HepG2 (cell line): ENCODE measurements around the gene NOL4L. TPM values are rescaled to one million over a fixed set of nuclear protein-coding genes. Genes with fewer than 3 reads are reported as not detected.

ENCODE experiments used
- CHD2 ChIP-seq: IDR thresholded peaks from 2 replicates; pipeline ENCODE4 v1.6.1; 2011; ENCODE audit warnings: low read depth, low read length, improper control_type of control experiment
- CREB3 ChIP-seq: sonication (generic); formaldehyde crosslinking; IDR thresholded peaks from 2 replicates; pipeline ENCODE4 v1.5.0; 2020; ENCODE audit warnings: missing genetic modification reagents
- GPN1 ChIP-seq: sonication (generic); formaldehyde crosslinking; IDR thresholded peaks from 2 replicates; pipeline ENCODE4 v1.5.1; 2020; ENCODE audit warnings: missing genetic modification reagents, borderline replicate concordance
- IRF9 ChIP-seq: sonication (generic); formaldehyde crosslinking; IDR thresholded peaks from 2 replicates; pipeline ENCODE4 v1.8.0; 2022; ENCODE audit warnings: missing genetic modification reagents, mild to moderate bottlenecking, borderline replicate concordance
- KDM1A ChIP-seq: IDR thresholded peaks from 2 replicates; pipeline ENCODE4 v1.6.1; 2016; ENCODE audit warnings: missing compliant biosample characterization
- NFE2L2 ChIP-seq: fragments of 150-350 bp; IDR thresholded peaks from 2 replicates; pipeline ENCODE4 v1.6.1; 2014; ENCODE audit warnings: low read length
- SRSF4 ChIP-seq: fragments of 200-400 bp; formaldehyde crosslinking; IDR thresholded peaks from one replicate; pipeline ENCODE4 v1.6.1; 2018; ENCODE audit warnings: mild to moderate bottlenecking, low read depth, low read length, moderate library complexity; ENCODE audit not compliant: poor library complexity, severe bottlenecking
- THAP7 ChIP-seq: sonication (generic); formaldehyde crosslinking; IDR thresholded peaks from 2 replicates; pipeline ENCODE4 v1.8.1; 2023; ENCODE audit warnings: mild to moderate bottlenecking, missing genetic modification reagents
- U2AF2 ChIP-seq: fragments of 200-400 bp; formaldehyde crosslinking; IDR thresholded peaks from 2 replicates; pipeline ENCODE4 v1.6.1; 2017; ENCODE audit warnings: low read depth, mild to moderate bottlenecking, low read length
- ZC3H13 ChIP-seq: sonication (generic); formaldehyde crosslinking; IDR thresholded peaks from 2 replicates; pipeline ENCODE4 v1.8.1; 2023; ENCODE audit warnings: mild to moderate bottlenecking, missing genetic modification reagents, moderate library complexity
- ZNF264 ChIP-seq: sonication (generic); formaldehyde crosslinking; IDR thresholded peaks from 2 replicates; pipeline ENCODE4 v1.4.0; 2020; ENCODE audit warnings: missing genetic modification reagents
- ZNF598 ChIP-seq: sonication (generic); formaldehyde crosslinking; IDR thresholded peaks from 2 replicates; pipeline ENCODE4 v1.5.1; 2020; ENCODE audit warnings: mild to moderate bottlenecking, missing genetic modification reagents, borderline replicate concordance
- ZNF609 ChIP-seq: sonication (generic); formaldehyde crosslinking; IDR thresholded peaks from 2 replicates; pipeline ENCODE4 v1.4.0; 2020; ENCODE audit warnings: mild to moderate bottlenecking, missing genetic modification reagents, borderline replicate concordance
- ZNF878 ChIP-seq: sonication (generic); formaldehyde crosslinking; IDR thresholded peaks from 2 replicates; pipeline ENCODE4 v1.8.1; 2023; ENCODE audit warnings: mild to moderate bottlenecking, missing genetic modification reagents, moderate library complexity
- polyA plus RNA-seq, 8 experiments: library from polyadenylated mRNA; depleted of rRNA in 3 of 8; stranded (reverse) in 7 of 8; unstranded in 1 of 8; fragments of >200 nt; fragmentation: Illumina TruSeq in 4 of 8; extraction: Trizol in 4 of 8; gene quantifications; 2 replicates each; pipeline versions ENCODE4 v1.2.1 to v1.2.3, GENCODE V29; 2011 to 2016; ENCODE audit warnings: low read depth in 4 of 8, missing spikeins in 1 of 8, mixed read lengths in 1 of 8; ENCODE audit not compliant: insufficient read depth in 1 of 8
- total RNA-seq, 5 experiments: library from RNA; depleted of rRNA; stranded (reverse); fragments of >200 nt; fragmentation: Illumina TruSeq; extraction: Trizol; gene quantifications; 2 replicates each; pipeline ENCODE4 v1.2.3, GENCODE V29; 2016; ENCODE audit warnings: low read depth in 1 of 5
- TF ChIP-seq, protein P1 (sequence below): sonication (generic); formaldehyde crosslinking; IDR thresholded peaks from 2 replicates; pipeline ENCODE4 v1.4.0; 2020; ENCODE audit warnings: mild to moderate bottlenecking, missing genetic modification reagents
- TF ChIP-seq, protein P2 (sequence below): sonication (generic); formaldehyde crosslinking; IDR thresholded peaks from 2 replicates; pipeline ENCODE4 v1.4.0; 2020; ENCODE audit warnings: missing genetic modification reagents, mild to moderate bottlenecking, borderline replicate concordance
- TF ChIP-seq, protein P3 (sequence below): sonication (generic); formaldehyde crosslinking; IDR thresholded peaks from 2 replicates; pipeline ENCODE4 v1.4.0; 2020; ENCODE audit warnings: missing genetic modification reagents

NOL4L gene
- total and polyA plus RNA-seq, 2 of the 13 experiments (the other 11 are each of a cell fraction or from before 2014, with no cell fraction given): 16.6 to 35.4 TPM

DNA sequence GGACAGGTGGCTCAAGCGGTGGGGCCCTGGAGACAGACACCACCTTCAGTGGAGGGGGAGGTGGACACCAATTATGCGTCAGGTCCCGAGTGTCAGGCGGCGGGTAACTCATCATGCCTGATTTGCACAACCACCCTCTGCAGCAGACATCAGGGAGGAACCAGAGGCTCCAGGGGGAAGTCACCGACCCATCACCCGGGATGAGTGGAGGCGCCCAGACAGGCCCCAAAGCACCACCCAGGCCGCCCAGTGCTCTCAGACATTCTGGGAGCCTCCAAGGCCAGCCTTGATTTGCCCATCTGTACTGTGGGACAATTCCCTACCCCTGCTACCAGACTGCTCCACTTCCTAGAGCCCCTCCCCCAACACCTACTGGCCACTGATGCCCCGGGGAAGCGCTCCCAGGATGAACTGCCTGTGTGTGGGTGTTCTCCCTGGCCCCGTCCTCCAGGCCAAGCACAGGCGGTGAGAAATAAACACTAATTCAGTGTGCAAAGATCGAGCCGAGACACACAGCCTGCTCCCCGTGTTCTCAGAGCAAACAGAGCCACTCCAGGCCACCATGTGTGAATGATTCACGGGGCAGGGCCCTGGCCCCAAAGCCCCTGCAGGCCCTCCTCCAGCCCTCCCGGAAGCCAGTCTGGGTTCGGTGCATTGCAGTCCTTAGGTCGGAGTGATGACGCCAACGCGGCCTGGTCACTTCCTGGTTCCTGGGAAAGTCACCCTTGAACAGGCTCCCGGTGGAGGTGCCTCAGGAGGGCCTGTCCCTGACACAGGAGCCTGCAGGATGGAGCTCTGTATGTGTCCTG is 119.8 kb downstream of the NOL4L start (continued):
- TF ChIP-seq, protein P1, sequence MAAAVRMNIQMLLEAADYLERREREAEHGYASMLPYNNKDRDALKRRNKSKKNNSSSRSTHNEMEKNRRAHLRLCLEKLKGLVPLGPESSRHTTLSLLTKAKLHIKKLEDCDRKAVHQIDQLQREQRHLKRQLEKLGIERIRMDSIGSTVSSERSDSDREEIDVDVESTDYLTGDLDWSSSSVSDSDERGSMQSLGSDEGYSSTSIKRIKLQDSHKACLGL (CRISPR knock-in tag): no peak
- no peak for TF ChIP-seq SRSF4
- no peak for TF ChIP-seq CREB3
- no peak for TF ChIP-seq NFE2L2
- TF ChIP-seq GPN1 (CRISPR knock-in tag): no peak
- TF ChIP-seq U2AF2: no peak
- TF ChIP-seq ZNF264 (CRISPR knock-in tag): 0 out of 2 replicates have a peak, but pooled peaks have one; percentile 87
- TF ChIP-seq KDM1A (CRISPR knock-in tag): peak; percentile 88
- TF ChIP-seq ZNF609 (CRISPR knock-in tag): peak; percentile 91; the same call in 1 of the 2 replicates
- no peak for TF ChIP-seq ZNF598 (CRISPR knock-in tag)
- TF ChIP-seq THAP7 (CRISPR knock-in tag): peak; percentile 88; the same call in 1 of the 2 replicates
- no peak; the same call in 1 of the 2 replicates for TF ChIP-seq ZC3H13 (CRISPR knock-in tag)
- TF ChIP-seq, protein P2, sequence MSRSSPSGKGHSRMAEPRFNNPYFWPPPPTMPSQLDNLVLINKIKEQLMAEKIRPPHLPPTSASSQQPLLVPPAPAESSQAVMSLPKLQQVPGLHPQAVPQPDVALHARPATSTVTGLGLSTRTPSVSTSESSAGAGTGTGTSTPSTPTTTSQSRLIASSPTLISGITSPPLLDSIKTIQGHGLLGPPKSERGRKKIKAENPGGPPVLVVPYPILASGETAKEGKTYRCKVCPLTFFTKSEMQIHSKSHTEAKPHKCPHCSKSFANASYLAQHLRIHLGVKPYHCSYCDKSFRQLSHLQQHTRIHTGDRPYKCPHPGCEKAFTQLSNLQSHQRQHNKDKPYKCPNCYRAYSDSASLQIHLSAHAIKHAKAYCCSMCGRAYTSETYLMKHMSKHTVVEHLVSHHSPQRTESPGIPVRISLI (CRISPR knock-in tag): no peak; the same call in 1 of the 2 replicates
- TF ChIP-seq IRF9 (CRISPR knock-in tag): peak; percentile 81; the same call in 1 of the 2 replicates
- peak; percentile 16 for TF ChIP-seq CHD2
- peak; percentile 96; the same call in 1 of the 2 replicates for TF ChIP-seq ZNF878
- TF ChIP-seq, protein P3, sequence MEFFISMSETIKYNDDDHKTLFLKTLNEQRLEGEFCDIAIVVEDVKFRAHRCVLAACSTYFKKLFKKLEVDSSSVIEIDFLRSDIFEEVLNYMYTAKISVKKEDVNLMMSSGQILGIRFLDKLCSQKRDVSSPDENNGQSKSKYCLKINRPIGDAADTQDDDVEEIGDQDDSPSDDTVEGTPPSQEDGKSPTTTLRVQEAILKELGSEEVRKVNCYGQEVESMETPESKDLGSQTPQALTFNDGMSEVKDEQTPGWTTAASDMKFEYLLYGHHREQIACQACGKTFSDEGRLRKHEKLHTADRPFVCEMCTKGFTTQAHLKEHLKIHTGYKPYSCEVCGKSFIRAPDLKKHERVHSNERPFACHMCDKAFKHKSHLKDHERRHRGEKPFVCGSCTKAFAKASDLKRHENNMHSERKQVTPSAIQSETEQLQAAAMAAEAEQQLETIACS (CRISPR knock-in tag): no peak
